22Rv1 (cell line): ENCODE results near the gene SUN2.

Experiments used
- ZFX ChIP-seq: fragments of 450-650 bp; IDR thresholded peaks from 2 replicates; pipeline ENCODE4 v1.6.1; 2017; ENCODE audit warnings: antibody characterized with exemption, borderline replicate concordance
- TF ChIP-seq, protein P1 (sequence below): fragments of 450-650 bp; IDR thresholded peaks from 2 replicates; pipeline ENCODE4 v1.5.1; 2017; ENCODE audit warnings: mild to moderate bottlenecking

DNA sequence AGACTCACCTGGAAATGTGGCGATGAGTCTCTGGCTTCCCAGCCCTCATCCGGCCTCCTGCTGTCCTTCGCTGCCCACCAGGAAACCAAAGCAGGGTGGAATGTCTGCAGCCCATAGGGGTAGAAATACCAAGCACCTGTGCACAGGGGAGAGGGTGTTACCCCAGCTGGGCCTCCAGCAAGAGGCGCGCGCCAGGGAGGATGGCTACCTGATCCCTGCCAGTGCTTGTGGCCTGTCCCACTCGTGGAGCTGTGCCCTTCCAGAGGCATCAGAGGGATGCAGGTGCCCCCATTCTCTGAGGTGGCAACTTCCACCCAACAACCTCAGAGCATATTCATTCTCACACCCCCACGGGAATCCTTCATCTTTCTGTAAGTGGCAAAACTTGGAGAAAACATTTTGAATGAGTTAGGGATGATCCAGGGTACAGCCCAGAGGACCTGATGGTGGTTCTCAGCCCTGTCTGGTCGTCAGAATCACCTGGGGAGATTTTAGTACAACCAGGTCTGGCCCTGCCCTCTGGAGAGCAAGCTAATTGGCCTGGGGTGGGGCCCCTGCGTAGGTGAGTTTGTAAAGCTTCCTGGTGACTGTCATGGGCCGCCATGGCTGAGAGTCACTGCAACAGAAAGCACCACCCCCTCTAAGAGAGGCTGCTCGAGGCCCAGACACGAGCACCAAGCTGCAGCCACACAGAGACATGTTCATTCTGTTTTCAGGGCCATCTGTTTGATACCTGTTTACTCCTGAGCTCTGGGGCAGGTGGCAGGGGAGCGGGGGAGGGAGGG is 9.9 kb downstream of the SUN2 start:
- TF ChIP-seq, protein P1, sequence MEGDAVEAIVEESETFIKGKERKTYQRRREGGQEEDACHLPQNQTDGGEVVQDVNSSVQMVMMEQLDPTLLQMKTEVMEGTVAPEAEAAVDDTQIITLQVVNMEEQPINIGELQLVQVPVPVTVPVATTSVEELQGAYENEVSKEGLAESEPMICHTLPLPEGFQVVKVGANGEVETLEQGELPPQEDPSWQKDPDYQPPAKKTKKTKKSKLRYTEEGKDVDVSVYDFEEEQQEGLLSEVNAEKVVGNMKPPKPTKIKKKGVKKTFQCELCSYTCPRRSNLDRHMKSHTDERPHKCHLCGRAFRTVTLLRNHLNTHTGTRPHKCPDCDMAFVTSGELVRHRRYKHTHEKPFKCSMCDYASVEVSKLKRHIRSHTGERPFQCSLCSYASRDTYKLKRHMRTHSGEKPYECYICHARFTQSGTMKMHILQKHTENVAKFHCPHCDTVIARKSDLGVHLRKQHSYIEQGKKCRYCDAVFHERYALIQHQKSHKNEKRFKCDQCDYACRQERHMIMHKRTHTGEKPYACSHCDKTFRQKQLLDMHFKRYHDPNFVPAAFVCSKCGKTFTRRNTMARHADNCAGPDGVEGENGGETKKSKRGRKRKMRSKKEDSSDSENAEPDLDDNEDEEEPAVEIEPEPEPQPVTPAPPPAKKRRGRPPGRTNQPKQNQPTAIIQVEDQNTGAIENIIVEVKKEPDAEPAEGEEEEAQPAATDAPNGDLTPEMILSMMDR = no peak
- TF ChIP-seq ZFX = no peak
